GM10266 (cell line): ENCODE results near the gene RASSF3.

Source experiments
- DNase-seq: peaks from one replicate; pipeline ENCODE4 v3.0.0; 2012; ENCODE audit errors: extremely low spot score
- CTCF ChIP-seq: IDR thresholded peaks from 2 replicates; pipeline ENCODE4 v1.5.1; 2012; ENCODE audit warnings: mild to moderate bottlenecking, low read depth; ENCODE audit not compliant: control insufficient read depth, insufficient read depth; ENCODE audit errors: missing control alignments

RASSF3 gene

GRCh38 chr12:64634508-64635092 lies 24.3 kb downstream of the RASSF3 start:
- no peak for DNase-seq
- TF ChIP-seq CTCF, result no peak

DNA sequence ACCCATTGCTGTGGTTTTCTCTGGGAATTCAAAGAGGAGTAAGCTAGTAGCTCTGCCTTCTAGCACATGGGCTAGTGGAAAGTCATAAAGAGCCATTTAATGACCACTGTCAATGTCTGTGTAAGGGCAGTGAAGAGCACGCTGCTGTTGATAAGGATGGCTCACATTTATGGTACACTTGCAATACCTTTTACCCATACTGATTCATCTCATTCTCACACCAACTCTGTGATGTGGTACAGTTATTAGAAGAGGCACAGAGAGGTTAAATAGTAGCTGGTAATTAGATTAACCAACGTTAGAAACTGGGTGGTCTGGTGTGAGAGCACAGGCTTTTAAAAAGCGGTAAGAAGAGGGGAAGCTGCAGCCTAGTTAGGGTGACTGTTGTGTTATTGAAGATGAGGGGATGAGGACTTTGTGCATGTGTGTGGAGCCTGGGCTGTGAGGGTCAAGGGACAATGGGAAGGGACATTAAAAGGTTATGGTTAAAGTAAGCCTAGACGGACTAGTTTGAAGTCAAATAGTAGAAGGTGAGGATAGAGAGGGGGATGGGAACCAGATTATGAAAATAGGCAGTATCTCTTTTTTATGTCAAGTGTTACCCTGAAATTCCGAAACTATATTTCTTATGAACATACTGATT lies 25.2 kb downstream of the RASSF3 start:
- no peak for TF ChIP-seq CTCF
- DNase-seq, result no peak

DNA sequence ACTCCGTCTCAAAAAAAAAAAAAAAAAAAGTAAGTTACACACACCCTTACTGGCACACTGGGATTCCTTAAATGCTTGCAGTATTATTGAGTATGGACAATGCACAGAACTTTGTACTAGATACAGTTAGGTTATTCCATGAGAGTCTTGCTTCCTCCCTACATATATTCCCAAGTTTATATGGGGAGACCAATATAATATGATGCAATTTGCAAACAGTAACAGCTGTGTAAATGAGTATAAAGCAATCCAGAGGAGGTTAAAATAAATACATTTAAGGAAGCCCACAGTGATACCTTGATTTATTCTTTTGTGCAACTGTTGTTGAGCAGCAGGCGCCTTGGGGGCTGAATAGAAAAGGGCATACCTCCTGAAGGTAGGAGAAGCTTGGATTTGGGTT lies 26.6 kb downstream of the RASSF3 start:
- no peak for TF ChIP-seq CTCF
- DNase-seq, result no peak

GRCh38 chr12:64639466-64639865 lies 29.2 kb downstream of the RASSF3 start:
- TF ChIP-seq CTCF, result no peak
- DNase-seq, result no peak

DNA sequence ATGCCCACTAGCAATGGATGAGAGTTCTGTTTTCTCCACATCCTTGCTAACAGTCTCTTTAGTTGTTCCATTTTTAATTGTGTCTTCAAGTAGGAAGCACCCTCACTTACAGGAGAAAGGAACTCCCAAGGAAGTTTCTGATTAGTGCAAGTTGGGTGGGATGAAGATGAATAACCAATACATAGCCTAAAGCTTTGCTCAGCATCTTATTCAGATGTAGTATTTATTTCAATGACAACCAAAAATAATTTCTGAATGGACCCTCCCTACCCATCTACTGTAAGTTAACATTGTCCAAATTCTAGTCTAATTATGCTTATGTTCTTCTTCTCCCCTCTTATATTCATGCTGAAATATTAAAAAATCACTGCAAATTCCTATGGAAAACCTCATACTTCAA lies 36.0 kb downstream of the RASSF3 start:
- DNase-seq, result no peak
- TF ChIP-seq CTCF, result no peak

DNA sequence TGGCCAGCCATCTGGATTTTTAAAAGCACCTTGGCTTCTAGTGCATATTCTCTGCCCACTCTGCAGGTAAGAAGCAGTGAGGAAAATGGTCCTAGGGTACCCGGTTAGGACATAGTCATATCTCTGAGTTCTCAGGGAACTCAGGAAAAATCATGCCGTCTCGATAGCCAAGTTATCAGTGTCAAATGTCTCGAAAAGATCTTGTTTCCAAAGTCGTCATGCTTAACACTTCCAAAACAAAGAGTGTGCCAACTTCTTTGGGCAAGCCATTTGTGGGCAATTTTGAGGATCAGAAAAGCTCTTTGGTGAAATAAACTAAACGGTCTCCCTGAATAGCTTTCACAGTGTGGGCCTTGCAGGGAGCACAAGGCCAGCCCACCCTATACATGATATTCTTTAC lies 39.2 kb downstream of the RASSF3 start:
- TF ChIP-seq CTCF, result no peak

GRCh38 chr12:64650762-64651161 lies 40.5 kb downstream of the RASSF3 start:
- no peak for TF ChIP-seq CTCF
- no peak for DNase-seq

More for the DNA sequence above, 39.2 kb downstream of the RASSF3 start:
- no peak for DNase-seq
